Right forelimb (tissue), 1 donor: ENCODE data around the gene CATSPERE.
A peak's percentile ranks its signal among the peaks of the same experiment; 100 is the strongest.

Source experiments
- DNase-seq: peaks from one replicate; pipeline ENCODE4 v3.0.0-alpha.2; 2018

The CATSPERE gene

GRCh38 chr1:244461245-244462071, at the start of gene CATSPERE:
Gene CATSPERE, plus strand, starts transcription at chr1:244461273. Its CDS starts 157 bp downstream, at chr1:244461430.
- DNase-seq: peak; percentile 88

- no peak for DNase-seq
Observed at GRCh38 chr1:244412176-244412575, 48.9 kb upstream of the CATSPERE start.

- DNase-seq: no peak
Observed at GRCh38 chr1:244413736-244414135, 47.3 kb upstream of the CATSPERE start.

GRCh38 chr1:244414543-244414942, 46.5 kb upstream of the CATSPERE start:
- no peak for DNase-seq

GRCh38 chr1:244419024-244419423, 42.0 kb upstream of the CATSPERE start:
- no peak for DNase-seq

GRCh38 chr1:244422174-244422573, 38.9 kb upstream of the CATSPERE start:
- no peak for DNase-seq

GRCh38 chr1:244424649-244425334, 36.3 kb upstream of the CATSPERE start:
- no peak for DNase-seq

- DNase-seq: no peak
Observed at GRCh38 chr1:244427647-244428046, 33.4 kb upstream of the CATSPERE start.

- DNase-seq: no peak
Observed at GRCh38 chr1:244429818-244430217, 31.3 kb upstream of the CATSPERE start.

GRCh38 chr1:244431166-244431565, 29.9 kb upstream of the CATSPERE start:
- no peak for DNase-seq

GRCh38 chr1:244435562-244436205, 25.4 kb upstream of the CATSPERE start:
- no peak for DNase-seq

- no peak for DNase-seq
Observed at GRCh38 chr1:244436336-244437085, 24.6 kb upstream of the CATSPERE start.

GRCh38 chr1:244437086-244437468, 24.0 kb upstream of the CATSPERE start:
- DNase-seq: no peak

GRCh38 chr1:244439391-244440032, 21.6 kb upstream of the CATSPERE start:
- no peak for DNase-seq

- no peak for DNase-seq
Observed at GRCh38 chr1:244442850-244443249, 18.2 kb upstream of the CATSPERE start.

GRCh38 chr1:244444854-244445253, 16.2 kb upstream of the CATSPERE start:
- no peak for DNase-seq

GRCh38 chr1:244445320-244446181, 15.5 kb upstream of the CATSPERE start:
- no peak for DNase-seq

- no peak for DNase-seq
Observed at GRCh38 chr1:244447024-244447423, 14.0 kb upstream of the CATSPERE start.

- no peak for DNase-seq
Observed at GRCh38 chr1:244447552-244447951, 13.5 kb upstream of the CATSPERE start.

- no peak for DNase-seq
Observed at GRCh38 chr1:244448279-244449036, 12.6 kb upstream of the CATSPERE start.
